IPS-NIHi7 (cell line): ENCODE results near the gene GLIPR1L2.
"Not testable (repeated sequence)": the region's sequence is repeated elsewhere in the genome, so short reads cannot be mapped to it uniquely, and the experiment has no call there.

Experiments used
- DNase-seq: peaks from one replicate; pipeline ENCODE4 v3.0.0; 2012; ENCODE audit warnings: mixed read lengths; ENCODE audit errors: extremely low spot score

Gene GLIPR1L2

DNA sequence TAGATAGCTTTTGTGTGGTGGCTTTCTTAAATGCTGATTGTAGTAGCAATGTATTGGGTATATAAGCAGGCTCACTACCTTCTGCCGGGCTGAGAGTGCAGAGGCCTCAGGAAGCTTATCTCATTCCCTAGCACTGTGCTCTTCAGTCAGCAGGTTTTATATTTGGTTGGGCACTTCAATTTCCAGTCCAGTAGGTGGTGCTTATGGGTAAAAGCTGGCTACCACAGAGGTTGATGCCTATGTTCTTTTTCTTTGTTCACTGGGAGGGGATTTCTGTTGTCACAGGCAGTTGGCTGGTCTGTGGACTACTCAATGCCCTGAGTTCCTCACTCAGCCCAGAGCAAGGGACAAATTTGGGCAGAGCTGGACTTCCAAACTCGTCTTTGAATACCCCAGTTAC is 46.7 kb downstream of the GLIPR1L2 start:
- peak; percentile 17 for DNase-seq

DNA sequence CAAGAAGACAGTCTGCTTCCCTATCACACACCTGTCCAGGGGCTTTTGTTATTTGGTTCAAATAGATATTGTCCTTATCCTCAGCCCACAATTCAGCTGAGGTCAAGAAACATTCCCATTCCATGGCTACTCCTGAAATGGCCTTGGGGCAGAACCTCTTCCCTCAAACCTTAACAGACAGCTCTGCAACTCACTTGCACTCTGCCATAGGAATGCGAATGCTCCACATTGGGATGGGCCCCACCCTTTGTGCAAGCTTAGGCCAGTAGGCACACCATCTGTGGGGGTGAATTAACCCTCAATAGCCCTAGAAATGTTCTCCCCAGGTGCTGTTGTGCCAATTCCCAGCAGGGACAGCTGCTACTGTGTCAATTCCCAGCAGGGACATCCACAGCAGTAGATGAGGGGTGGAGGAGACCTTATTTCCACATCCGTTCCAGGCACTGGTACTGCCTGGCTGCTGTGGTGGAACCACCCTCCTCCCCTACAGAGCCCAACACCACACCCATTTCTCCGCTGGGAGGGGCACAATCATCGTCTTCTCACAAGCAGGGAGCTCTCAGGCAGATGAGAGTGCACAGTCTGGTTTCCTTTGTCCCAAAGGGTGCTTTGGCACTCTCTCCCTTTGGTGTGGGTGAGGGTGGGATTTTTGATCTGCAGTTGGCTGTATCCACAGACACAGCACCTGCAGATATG is 47.3 kb downstream of the GLIPR1L2 start:
- peak; percentile 12 for DNase-seq

DNA sequence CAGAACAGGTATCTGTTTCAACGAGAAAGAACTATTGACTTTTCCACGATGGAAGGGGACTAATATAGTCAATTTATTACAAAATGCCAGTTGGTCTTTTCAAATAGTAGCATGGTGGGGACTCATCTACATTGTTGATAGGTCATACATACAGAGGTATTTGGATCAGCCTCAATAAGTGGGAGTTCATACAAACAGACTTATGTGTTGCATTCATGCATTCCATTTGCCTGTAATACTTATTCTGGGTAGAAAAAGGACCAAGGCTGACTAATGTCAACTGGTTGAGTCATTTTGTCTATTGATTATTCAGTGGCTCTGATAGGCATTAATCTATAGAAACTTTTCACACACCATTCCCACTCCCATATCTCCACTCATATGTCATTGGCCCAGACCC is 48.2 kb downstream of the GLIPR1L2 start:
- DNase-seq, result no peak

DNA sequence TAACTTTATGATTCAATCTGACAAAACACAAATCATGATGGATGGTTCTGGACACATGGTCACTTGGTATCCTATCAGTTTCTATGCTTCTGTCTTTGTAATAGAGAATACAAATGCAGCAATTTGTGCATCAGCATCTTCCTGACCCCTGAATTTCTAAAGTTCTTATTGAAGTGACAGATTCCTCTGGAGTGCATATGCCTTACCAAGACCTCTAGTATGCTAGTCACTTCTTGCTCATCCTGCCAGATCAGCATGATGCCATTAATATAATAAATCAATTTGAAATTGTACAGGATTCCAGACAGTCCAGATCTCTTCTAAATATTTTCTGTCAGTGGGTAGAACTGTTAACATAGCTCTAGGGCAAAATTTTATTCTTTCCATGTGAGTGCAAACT is 49.0 kb downstream of the GLIPR1L2 start:
- DNase-seq, result no peak

DNA sequence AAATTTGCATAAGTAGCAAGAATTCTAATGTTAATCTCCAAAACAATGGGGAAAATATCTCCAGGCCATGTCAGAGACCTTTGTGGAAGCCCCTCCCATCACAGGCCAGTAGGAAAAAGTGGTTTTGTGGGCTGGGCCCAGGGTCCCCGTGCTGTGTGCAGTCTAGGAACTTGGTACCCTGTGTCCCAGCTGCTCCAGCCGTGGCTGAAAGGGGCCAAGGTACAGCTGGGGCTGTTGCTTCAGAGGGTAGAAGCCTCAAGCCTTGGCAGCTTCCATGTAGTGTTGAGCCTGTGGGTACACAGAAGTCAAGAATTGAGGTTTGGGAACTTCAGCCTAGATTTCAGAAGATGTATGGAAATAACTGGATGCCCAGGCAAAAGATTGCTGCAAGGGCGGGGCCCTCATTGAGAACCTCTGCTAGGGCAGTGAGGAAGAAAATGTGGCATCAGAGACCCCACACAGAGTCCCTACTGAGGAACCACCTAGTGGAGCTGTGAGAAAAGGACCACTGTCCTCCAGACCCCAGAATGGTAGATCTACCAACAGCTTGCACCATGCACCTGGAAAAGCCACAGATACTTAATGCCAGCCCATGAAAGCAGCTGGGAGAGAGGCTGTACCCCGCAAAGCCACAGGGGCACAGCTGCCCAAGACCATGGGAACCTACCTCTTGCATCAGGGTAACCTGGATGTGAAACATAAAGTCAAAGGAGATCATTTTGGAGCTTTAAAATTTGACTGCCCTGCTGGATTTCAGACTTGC is 51.0 kb downstream of the GLIPR1L2 start:
- not testable (repeated sequence) for DNase-seq

DNA sequence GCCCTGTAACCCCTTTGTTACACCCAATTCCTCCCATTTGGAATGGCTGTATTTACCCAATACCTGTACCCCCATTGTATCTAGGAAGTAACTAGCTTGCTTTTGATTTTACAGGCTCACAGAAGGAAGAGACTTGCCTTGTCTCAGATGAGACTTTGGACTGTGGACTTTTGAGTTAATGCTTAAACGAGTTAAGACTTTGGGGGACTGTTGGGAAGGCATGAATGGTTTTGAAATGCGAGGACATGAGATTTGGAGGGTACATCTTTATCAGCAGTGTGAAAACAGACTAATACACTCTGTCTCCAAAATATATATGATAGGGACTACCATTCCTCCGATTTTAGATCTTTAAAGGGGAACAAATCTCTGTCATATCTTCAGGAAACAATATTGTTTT is 51.6 kb downstream of the GLIPR1L2 start:
- DNase-seq, result not testable (repeated sequence)

DNA sequence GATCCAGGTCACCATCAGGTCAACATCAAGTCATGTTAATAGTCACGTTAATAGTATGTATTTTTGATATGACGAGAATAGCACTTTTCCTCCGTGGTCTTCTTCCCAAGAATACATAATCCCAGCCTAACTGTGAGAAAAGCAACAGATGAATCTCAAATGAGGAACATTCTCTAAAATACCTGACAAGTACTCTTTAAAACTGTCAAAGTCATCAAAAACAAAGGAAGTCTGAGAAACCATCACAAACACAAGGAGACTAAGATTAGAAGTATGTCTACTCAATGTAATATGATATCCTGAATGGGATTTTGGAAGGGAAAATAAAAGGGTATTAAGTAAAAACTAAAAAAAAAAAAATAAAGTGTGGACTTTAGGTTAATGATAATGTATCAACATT is 52.8 kb downstream of the GLIPR1L2 start:
- no peak for DNase-seq

DNA sequence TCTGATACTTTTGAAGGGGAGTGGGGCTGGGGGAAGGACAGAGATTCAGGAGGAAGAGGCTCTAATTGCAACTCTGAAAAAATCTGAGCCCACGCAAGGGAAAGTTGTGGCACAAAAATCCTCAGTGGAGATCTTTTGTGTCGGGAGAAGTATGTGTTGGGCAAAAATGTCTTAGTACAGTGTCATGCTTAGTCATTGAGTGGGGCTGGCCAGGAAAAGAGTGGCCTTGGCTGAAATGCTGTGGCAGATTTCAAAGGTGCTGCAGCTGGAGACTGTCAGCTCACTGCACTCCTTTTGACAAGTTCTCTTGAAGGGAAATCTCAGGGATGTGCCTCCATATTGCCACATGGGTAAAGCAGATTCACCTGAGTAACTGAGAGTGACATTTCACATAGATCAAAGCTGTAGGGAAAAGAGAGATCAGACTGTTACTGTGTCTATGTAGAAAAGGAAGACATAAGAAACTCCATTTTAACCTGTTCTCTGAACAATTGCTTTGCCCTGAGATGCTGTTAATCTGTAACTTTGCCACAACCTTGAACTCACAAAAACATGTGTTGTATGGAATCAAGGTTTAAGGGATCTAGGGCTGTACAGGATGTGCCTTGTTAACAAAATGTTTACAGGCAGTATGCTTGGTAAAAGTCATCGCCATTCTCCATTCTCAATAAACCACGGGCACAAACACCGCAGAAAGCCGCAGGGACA is 53.7 kb downstream of the GLIPR1L2 start:
- no peak for DNase-seq

DNA sequence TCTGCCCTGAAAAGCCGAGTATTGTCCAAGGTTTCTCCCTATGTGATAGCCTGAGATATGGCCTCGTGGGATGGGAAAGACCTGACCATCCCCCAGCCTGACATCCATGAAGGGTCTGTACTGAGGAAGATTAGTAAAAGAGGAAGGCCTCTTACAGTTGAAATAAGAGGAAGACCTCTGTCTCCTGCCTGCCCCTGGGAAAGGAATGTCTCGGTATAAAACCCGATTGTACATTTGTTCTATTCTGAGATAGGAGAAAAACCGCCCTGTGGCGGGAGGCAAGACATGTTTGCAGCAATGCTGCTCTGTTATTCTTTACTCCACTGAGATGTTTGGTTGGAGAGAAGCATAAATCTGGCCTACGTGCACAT is 54.2 kb downstream of the GLIPR1L2 start:
- DNase-seq, result not testable (repeated sequence)

DNA sequence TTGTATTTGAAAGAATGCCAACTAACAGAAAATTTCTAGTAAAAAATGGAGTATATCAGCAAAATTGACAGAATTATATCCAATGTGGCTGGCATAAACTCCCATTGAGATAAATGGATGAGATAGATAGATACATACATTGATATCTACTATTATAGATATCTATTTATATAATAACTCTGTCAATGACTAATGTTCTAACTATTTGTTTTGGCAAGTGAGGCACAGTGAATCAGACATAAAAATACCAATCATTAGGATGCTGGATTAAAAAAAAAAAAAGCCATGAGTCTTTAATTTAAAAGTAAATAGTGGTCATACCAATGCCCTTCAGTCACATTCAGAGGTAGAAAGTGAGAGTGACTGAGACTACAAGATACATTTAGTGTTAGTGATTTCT is 56.0 kb downstream of the GLIPR1L2 start:
- DNase-seq, result no peak

DNA sequence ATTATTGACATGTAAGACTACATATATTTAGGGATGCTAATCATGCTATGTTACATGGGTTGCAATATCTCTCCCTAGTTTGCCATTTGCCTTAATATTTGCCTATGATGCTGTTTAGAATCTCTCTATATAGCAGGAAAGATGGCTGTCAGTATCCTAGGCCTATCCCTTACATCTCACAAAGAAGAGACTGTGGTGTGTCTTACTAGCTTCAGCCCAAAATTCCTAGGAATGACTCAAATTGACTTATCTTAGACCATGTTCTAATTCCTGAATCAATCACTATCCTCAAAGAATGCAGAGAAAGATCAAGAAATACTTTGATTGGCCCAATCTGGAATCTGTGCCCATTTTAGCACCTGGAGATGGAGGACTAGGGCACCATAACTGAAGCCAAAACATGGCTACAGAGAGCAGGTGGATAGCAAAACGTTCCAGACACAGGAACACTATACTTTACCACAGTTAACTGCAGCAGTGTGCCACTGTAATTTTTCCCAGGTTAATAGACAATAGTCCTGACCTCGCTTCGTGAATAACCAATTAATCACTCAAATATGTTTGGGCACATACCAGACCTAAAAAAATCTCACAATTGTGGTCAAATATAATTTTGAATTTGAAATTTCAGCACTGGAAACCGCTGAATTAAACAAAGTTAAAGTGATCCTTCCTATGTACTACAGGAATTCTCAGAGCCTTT is 57.0 kb downstream of the GLIPR1L2 start:
- no peak for DNase-seq

DNA sequence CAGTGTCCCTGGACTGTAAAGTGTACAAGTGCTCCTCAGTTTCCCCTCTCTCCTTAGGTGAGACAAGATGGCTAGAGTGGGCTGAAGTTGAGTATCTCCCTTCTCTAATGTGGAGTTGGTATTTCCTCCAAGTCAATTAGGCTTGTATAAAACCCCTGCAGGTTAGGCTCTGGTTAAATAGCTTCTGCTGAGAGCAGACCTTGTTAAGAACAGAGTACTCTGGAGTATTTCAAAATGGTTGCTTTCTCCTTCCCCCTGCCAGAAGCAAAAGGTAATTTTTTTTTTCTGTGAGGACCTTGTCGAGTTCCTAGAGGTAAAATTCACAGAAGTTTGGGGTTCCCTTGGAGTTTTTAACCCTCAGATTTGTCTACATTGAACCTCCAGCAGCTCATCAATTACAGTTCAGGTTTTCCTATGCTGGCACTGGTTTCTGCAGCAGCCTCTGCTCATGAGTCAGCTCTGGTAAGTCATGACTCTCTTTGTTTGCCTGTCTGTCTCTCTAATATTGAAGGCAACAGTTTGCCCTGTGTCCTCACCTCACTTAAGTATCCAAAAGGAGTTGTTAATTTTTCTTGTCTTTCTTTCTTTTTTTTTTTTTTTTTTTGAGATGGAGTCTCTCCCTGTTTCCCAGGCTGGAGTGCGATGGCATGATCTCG is 61.9 kb downstream of the GLIPR1L2 start:
- no peak for DNase-seq

DNA sequence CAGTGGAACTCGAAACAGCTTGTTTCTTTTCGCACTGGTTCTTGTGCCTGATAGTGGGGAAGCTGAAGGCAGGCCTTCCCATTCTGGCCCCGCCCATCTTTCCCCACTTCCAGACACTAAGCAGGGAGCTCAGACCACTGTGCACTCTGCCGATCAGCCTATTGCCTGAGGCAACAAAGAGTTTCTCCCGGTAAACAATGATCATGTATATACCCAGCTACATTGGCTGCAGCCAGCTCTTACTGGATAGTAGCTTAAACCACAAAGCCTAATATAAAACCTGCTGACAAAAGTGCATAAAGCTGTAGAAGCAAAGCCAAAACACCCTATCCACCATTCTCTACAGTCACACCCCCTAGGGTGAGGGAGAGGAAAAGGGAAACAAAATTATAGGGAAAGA is 65.0 kb downstream of the GLIPR1L2 start:
- no peak for DNase-seq

DNA sequence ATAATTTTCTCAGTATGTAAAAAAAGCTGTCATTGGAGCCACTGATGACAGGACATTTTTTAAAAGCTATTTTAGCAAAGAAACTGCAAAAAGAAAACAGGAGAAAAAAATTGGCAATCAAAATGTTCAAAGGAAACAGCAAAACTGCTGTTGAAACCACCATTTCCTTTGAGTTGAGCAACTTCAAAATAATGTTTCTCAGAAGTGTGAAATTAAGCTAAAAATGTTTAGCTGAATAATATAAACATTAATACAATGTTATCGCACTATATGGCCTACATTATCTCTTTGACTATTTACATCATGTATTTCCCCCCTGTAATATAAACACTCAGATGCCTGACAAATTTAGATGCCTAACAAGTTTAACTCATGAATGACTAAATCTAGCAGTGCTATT is 66.3 kb downstream of the GLIPR1L2 start:
- DNase-seq, result no peak

DNA sequence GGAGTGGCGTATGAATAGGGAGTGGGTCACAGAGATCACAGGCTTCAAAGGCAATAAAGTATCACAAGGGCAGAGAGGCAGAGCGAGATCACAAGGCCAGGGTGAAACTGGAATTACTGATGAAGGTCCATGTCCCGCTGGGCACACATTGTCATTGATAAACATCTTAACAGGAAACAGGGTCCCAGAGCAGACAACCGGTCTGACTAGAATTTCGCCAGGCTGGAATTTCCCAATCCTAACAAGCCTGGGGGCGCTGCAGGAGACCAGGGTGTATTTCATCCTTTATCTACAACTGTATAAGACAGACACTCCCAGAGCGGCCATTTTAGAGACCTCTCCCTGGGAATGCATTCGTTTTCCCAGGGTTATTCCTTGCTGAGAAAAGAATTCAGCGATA is 67.0 kb downstream of the GLIPR1L2 start:
- DNase-seq, result not testable (repeated sequence)

DNA sequence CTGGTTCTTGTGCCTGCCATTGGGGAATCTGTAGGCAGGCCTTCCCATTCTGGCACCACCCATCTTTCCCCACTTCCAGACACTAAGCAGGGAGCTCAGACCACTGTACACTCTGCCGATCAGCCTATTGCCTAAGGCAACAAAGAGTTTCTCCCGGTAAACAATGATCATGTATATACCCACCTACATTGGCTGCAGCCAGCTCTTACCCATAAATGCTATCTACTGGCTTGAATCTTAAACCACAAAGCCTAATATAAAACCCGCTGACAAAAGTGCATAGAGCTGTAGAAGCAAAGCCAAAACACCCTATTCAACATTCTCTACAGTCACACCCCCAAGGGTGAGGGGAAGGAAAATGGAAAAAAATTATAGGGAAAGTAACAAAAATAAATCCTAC is 68.9 kb downstream of the GLIPR1L2 start:
- DNase-seq, result no peak

DNA sequence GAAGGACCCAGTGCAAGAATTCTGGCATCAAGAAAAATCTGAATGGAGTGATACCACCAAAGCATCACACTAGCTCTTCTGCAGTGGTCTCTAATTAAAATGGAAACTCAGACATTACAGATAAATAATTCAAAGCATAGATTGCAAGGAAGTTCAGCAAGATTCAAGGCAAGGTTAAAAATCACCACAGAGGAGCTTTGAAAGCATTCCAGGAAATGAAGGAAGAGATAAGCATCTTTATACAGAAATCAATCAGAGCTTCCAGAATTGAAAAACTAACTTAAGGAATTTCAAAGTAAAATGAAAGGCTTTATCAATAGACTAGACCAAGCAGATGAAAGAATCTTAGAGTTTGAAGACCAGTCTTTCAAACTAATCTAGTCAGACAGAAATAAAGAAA is 69.3 kb downstream of the GLIPR1L2 start:
- no peak for DNase-seq

DNA sequence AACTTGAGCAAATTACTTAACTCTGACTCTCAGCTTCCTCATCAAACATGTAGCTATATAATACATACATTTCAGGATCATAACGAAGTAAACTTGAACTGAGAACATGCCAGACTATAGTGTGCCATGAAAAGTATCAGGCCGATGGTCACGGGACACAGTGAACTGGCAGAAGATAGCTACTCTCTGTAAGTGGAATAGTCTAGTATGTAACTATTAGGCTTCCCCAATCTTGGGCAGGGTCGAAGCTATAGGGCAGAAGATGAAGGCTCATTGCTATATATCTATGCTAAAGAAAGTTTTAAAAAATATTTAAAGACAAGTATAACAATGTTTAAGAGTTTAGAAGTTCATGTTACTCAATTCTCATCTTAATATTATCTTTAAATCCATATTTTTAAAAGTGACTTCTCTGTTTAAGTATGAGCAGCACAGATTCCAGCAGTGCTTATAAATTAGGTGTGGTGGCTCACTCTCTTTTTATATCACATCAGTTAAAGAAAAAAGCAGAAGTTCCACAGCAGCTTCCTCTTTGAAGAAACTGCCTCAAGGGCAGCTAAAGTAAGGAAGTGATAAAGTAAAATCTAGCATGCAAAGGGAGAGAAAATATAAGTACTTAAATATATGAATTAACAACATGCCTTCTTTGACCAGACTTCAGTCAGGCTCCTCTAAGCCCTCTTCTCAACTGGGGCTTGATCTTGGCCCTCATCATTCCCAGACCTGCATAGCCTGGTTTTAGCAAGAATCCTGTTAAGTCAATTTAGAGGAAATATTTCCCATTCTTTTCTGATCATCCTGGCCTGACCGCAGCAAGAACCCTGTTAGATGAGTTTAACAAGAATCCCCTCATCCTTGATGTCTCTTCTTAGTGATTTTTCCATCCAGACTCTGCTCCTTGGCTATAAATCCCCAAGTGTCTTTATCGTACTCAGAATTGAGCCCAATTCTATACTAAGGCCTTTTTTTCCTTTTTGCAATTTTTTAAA is 81.3 kb downstream of the GLIPR1L2 start:
- no peak for DNase-seq

DNA sequence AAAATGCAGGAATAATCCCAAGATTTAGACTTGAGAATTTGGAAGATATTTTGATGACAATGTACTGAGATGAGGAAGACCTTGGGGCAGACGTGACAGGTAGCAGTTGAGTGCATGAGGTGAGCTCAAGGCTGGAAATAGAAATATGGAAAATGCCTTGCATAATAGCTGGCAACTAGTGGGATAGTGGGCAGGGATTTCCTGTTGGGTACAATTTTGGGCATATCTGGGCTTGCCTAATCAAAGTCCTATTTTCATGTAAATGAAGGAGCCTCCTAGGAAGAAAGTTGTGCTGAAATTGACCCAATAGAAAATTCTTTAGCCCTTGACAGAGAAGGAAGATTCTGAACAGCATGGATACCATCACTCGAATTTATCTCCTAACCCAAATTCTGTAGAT is 83.2 kb downstream of the GLIPR1L2 start:
- DNase-seq, result no peak

DNA sequence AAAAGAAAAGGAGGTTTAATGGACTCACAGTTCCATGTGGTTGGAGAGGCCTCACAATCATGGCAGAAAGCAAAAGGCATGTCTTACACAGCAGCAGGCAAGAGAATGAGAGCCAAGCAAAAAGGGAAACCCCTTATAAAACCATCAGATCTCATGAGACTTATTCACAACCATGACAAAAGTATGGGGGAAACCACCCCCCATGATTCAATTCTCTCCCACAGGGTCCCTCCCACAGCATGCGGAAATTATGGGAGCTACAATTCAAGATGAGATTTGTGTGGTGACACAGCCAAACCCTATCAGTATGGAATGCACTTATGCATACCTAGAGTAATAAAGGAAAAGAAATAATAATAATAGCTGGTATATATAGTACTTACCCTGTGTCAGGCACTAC is 85.2 kb downstream of the GLIPR1L2 start:
- DNase-seq, result no peak

DNA sequence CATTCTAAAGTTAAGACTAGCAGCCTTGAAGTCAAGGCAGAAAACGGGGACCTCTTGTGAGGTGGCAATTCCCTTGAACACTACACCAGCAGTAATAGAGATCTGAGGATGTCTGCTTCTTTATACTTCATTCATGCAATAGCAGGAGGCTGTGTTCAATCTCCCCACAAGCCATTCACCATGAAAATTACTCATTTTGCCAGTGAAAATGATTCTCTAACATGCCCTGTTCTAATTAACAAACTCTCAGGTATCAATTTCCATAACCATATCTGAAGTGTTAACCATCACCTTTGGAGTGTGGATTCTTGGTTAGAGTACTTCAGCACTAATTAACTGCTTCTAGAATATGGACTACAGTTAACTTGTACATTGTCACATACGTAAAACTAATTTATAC is 86.2 kb downstream of the GLIPR1L2 start:
- DNase-seq, result no peak
